22Rv1 (cell line): ENCODE data around the gene PDZD11.
"Not testable (repeated sequence)": the region's sequence is repeated elsewhere in the genome, so short reads cannot be mapped to it uniquely, and the experiment has no call there.

Source experiments
- H3K27ac ChIP-seq: fragments of 450-650 bp; 2 replicates; pipeline ENCODE4 v1.5.1; 2017
- CTCF ChIP-seq: fragments of 450-650 bp; IDR thresholded peaks from 2 replicates; pipeline ENCODE4 v1.5.1; 2017; ENCODE audit warnings: mild to moderate bottlenecking
- ZFX ChIP-seq: fragments of 450-650 bp; IDR thresholded peaks from 2 replicates; pipeline ENCODE4 v1.6.1; 2017; ENCODE audit warnings: antibody characterized with exemption, borderline replicate concordance

The PDZD11 gene

GRCh38 chrX:70279081-70279480 is 10.6 kb downstream of the PDZD11 start:
- H3K27ac ChIP-seq, result no peak overlapping the region
- TF ChIP-seq CTCF (no peak), ZFX (no peak)

- not testable (repeated sequence) for H3K27ac ChIP-seq
Measured at GRCh38 chrX:70274029-70274428, 15.7 kb downstream of the PDZD11 start.

GRCh38 chrX:70268034-70268433 is 21.7 kb downstream of the PDZD11 start, which contains the start of gene ARR3:
ARR3 (plus strand) TSS chrX:70268334; CDS start chrX:70269386, 1,052 bp downstream.
- H3K27ac ChIP-seq, result no peak within 1 kb of the TSS
- TF ChIP-seq ZFX, result no peak
- TF ChIP-seq CTCF, result no peak

GRCh38 chrX:70264784-70265183 is 24.9 kb downstream of the PDZD11 start:
- no peak overlapping the region for H3K27ac ChIP-seq
- no peak for TF ChIP-seq ZFX
- TF ChIP-seq CTCF, result no peak

GRCh38 chrX:70262952-70263567 is 26.7 kb downstream of the PDZD11 start:
- H3K27ac ChIP-seq, result no peak overlapping the region
- peak; percentile 79 for TF ChIP-seq CTCF
- TF ChIP-seq ZFX, result no peak

GRCh38 chrX:70260104-70260503 is 29.6 kb downstream of the PDZD11 start, which contains the start of gene P2RY4:
P2RY4 (minus strand) TSS chrX:70260204; CDS start chrX:70259624, 580 bp downstream.
- no peak within 1 kb of the TSS for H3K27ac ChIP-seq

GRCh38 chrX:70257423-70258288 is 32.1 kb downstream of the PDZD11 start:
- no peak overlapping the region for H3K27ac ChIP-seq
- no peak for TF ChIP-seq ZFX
- no peak for TF ChIP-seq CTCF

More at GRCh38 chrX:70260104-70260503, 29.6 kb downstream of the PDZD11 start, which contains the start of gene P2RY4:
- no peak for TF ChIP-seq CTCF
- no peak for TF ChIP-seq ZFX
